ENCODE measurements around the gene ZNF48.
"Not testable (repeated sequence)": the region's sequence is repeated elsewhere in the genome, so short reads cannot be mapped to it uniquely, and the experiment has no call there.

Gene ZNF48

GRCh38 chr16:30378236-30379157 lies 16.7 kb upstream of the ZNF48 start:
- DNase-seq (ENCODE audit: low spot score) = peak; percentile 98

GRCh38 chr16:30379158-30379783 lies 15.9 kb upstream of the ZNF48 start:
- no peak for DNase-seq (ENCODE audit: low spot score)

- DNase-seq (ENCODE audit: low spot score) = no peak
Observed at GRCh38 chr16:30380072-30380802, 15.0 kb upstream of the ZNF48 start.

- no peak for DNase-seq (ENCODE audit: low spot score)
Observed at GRCh38 chr16:30380803-30381208, 14.4 kb upstream of the ZNF48 start.

- DNase-seq (ENCODE audit: low spot score) = no peak
Observed at GRCh38 chr16:30381291-30382041, 13.8 kb upstream of the ZNF48 start.

GRCh38 chr16:30382111-30382881 lies 12.9 kb upstream of the ZNF48 start, which contains the start of gene SEPTIN1:
TSS of gene SEPTIN1 (minus strand) at chr16:30382561. CDS start at chr16:30382542, 19 bp downstream.
- DNase-seq (ENCODE audit: low spot score) = no peak

GRCh38 chr16:30383521-30383920 lies 11.7 kb upstream of the ZNF48 start:
- DNase-seq (ENCODE audit: low spot score) = no peak

GRCh38 chr16:30394592-30395154 lies 547 bp upstream of the ZNF48 start:
- no peak for DNase-seq (ENCODE audit: low spot score)

- no peak for DNase-seq (ENCODE audit: low spot score)
Observed at GRCh38 chr16:30395992-30396585, 869 bp downstream of the ZNF48 start.

- DNase-seq (ENCODE audit: low spot score) = not testable (repeated sequence)
Observed at GRCh38 chr16:30396627-30397026, 1.4 kb downstream of the ZNF48 start.

- no peak for DNase-seq (ENCODE audit: low spot score)
Observed at GRCh38 chr16:30397056-30397455, 1.8 kb downstream of the ZNF48 start.

- DNase-seq (ENCODE audit: low spot score) = no peak
Observed at GRCh38 chr16:30397776-30398660, 2.8 kb downstream of the ZNF48 start.

GRCh38 chr16:30398661-30399434 lies 3.6 kb downstream of the ZNF48 start:
- DNase-seq (ENCODE audit: low spot score) = no peak

- no peak for DNase-seq (ENCODE audit: low spot score)
Observed at GRCh38 chr16:30399435-30400186, 4.4 kb downstream of the ZNF48 start.

- DNase-seq (ENCODE audit: low spot score) = no peak
Observed at GRCh38 chr16:30401768-30402425, 6.7 kb downstream of the ZNF48 start.

GRCh38 chr16:30406795-30407101 lies 11.5 kb downstream of the ZNF48 start:
- DNase-seq (ENCODE audit: low spot score) = no peak

- peak; percentile 91 for DNase-seq (ENCODE audit: low spot score)
Observed at GRCh38 chr16:30407102-30407803, 12.0 kb downstream of the ZNF48 start, which contains the start of gene ZNF771. TSS of gene ZNF771 (plus strand) at chr16:30407606. CDS start at chr16:30408054, 448 bp downstream.

All from cerebellar cortex (tissue), 1 donor.